EL (cell line): ENCODE measurements around the gene NFILZ.

ENCODE experiments used
- DNase-seq: peaks from one replicate; pipeline ENCODE4 v3.0.0-alpha.2; 2016

Gene NFILZ, protein sequence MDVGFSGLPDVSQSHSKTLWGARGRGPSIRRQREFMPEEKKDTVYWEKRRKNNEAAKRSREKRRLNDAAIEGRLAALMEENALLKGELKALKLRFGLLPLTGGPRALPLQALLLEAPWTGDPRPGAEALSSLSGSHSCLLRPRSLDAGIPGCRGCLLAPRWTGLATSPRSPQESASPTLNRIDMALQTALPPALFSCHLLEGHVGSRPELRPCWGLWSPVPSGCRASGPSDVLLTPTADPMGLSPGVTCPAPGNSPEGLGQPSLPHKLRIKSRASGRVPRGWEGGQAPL

DNA sequence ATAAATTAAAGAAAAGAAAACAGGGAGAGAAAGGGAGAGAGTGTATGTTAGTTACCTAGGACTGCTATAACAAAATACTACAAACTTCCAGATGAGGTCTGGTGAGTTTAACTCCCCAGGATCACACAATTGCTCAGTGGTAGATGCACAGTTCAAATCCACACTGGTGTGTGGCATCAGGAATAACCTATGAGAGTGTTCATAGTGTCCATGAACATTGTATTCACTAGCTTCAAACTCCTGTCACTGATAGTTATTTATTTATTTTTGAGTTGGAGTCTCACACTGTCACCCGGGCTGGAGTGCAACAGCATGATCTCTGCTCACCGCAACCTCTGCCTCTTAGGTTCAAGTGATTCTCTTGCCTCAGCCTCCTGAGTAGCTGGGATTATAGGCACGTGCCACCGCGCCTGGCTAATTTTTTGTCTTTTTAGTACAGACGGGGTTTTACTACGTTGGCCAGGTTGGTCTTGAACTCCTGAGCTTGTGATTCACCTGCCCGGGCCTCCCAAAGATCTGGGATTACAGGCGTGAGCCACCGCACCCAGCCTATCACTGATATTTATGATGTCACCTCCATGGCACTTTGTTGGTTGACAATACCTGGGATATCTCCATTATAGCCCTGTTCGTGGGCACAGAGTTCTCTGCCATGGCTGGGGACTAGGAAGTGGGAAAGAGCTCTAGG, at the start of gene NFILZ:
TSS of gene NFILZ (plus strand) at position 638 of the 688 bp plus-strand sequence. CDS start 46,133 bp downstream, outside the sequence.
- DNase-seq, result no peak

DNA sequence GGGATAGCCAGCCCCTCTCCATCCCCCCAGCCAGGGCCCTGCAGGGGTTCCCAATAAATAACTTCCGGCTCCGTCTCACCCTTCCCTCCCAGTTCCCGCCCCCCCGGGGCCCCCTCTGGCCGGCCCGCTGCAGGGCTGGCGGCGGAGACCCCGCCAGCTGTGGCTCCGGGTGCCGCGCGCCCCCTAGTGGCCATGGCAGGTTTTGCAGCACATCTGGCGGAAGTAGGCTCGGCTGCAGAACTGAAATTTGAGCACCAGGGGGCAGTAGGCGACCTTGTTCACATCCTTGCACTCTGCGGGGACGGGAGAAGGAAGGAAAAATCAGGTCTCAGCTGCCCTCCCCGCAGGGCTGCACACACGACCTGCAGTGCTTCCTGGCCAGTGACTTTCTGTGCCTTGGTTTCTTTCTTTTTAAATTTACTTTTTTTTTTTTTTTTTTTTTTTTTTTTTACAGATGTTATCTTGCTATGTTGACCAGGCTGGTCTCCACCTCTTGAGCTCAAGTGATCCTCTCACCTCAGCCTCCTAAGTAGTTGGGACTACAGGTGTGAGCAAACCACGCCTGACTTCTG, 49.6 kb upstream of the NFILZ start:
- DNase-seq, result peak; percentile 74

DNA sequence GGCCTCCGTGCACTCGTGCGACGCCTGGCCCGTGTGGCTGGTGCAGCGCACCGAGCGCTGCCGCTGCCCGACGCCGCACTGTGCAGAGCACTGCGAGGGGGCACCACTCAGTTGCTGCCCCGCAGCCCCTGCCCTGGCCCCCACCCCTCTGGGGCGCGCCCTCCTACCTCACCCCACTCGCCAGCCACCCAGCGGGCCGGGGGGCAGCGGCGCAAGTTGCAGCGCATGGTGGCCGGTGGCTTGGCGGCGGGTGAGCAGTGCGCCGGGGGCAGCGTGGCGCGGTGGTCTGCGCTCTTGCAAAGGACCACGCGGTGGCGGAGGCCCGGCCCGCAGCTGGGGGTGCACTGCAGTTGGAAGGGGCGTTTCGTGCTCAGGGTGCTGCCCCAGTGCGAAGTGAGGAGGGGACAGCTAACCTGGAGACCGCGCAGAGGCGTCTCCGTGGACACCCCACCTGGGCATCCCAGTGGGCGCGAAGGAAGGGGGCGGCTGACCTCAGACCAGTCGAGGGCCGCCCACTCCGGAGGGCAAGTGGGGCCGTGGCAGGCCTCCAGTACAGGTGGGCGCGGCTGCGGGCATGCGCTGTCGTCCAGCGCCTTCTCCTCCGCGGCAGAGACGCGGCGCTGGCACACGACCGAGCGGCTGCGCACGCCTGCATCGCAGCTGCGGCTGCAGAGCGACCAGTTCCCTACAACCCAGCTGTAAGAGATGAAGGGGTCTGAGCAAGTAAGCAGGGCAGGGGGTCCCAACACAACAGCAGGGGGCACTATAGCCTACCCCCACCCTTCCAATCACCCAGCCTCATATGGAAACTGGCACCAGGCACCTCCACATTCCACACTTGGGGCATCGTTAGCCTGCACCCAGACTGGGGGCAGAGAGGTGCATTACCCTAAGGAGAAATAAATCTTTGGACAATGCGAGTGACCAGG, 45.2 kb upstream of the NFILZ start:
- DNase-seq, result no peak

DNA sequence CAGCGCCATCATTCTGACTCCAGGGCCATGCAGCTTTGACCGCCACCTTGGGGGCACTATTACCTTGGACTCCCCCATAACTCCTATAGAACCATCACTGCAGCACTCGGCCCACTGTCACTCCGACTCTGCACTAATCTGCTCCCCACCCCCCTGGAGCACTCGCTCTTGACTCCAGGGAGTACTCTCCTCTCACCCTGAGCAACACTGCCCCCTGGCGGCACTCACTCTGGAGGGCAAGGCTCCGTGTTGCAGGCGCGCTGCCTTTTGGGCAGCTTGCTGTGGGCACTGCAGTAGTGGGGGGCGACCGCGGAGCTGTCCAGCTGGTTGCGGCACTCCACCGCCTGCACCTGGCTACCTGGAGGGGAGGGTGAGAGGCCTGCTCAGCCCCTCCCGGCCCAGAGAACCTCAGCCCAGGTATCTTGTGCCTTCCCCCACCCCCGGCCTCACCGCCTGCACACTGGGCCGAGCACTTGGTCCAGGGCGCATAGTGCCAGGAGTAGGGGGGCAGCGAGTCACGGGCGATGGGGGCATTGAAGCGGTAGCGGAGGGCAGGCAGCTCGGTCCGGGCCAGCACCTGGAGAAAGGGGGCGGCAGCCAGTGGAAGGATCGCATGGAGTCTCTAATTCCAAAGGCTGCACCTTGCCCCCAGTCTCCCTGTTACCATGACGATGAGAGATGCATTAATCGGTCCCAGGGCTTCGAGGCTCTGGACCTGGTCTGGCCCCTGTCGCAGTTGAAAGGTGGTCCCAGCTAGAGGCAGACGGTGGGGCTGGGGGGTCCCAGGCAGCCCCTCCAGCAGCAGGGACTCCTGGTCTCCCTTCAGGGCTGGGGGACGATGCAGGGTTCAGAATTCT, 44.3 kb upstream of the NFILZ start:
- DNase-seq, result peak; percentile 37

DNA sequence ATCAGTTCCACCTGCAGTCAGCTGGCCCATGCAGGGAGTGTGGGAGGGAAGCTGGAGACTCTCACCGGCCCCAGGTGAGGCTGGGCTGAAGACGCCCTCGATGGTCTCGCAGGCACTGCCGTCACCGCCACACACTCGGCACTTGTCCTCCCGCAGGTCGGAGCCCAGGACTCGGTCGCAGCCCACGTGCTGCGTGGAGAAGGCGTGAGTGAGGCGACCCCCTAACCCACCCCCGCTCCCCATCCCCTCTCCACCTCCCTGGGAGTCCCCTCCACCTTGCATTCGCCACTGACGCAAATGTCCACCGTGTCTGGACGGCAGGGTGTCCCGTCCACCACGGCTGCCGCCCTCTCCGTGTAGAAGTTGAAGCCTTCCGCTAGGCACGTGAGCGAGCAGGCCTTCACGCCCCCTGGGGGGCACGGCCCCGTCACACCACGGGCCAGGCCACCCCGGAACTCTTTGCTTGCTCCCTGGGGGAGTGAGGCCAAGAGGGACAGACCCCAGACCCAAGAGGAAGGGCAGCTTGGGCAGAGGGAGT, 41.2 kb upstream of the NFILZ start:
- DNase-seq, result no peak

DNA sequence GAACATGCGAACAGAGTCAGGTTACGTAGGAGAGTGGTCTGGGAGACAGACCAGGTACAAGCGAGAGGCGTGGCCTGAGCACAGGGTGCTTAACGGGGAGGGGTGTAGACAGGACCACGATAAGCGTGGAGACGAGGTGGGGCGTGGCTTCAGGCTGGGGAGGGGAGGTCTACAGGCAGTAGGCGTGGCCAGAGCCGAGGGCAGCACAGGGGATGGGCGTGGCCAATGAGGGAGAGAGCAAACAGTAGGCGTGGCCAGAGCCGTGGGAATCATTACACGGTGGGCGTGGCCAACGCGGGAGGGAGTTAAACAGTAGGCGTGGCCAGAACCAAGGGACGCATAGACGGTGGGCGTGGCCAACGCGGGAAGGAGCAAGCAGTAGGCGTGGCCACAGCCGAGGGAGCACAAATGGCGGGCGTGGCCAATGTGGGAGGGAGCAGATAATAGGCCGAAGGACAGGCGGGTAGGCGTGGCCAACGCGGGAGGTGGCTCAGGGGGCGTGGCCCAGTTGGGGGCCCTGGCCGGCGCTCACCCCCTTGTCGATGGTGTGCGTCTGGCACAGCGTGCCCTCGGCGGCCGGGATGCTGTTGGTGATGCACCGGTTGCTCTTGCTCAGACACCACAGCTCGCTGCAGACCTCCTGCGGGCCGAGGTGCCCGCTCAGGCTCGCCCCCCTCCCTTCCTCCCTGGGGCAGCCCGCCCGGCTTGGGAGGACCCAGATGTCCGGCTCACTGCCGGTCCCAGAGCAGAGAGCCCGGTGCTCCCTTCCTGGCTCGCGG, 38.0 kb upstream of the NFILZ start:
- DNase-seq, result peak; percentile 70

DNA sequence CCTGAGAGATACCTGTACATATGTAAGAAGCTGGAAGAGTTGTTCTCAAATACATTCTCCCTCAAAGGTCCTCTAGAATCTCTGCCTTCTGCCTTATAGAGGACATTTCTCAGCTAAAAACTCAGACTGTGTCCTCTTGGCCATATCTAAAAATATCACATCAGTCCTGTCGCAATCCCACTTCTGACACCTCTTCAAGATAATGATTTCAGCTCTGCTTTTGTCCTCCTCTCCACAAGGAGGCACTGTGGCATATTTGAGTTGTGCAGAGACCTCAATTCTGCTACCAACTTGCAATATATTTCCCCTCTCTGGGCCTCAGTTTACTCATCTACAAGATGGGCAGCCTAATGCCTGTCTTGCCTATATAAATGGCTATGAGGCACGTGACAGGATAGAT, 36.5 kb upstream of the NFILZ start:
- DNase-seq, result no peak

DNA sequence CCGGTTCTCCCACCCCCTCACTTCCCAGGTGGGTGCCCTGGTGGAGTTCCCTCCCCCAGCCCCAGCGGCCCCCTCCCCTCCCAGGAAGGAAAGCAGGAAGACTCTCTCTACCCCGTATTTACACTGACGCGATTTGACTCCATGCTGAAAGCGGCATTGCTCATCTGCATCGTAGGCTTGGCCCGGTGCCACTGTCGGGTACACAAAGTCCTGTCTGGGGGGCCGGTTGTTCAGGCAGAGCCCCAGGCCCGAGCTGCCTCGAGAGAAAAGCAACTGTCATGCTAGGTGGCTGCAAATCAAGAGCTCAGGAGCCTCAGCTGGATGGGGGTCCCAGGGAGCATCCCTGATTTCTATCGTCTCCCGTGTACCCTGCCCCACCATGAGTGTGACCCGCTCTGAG, 34.8 kb upstream of the NFILZ start:
- no peak for DNase-seq

DNA sequence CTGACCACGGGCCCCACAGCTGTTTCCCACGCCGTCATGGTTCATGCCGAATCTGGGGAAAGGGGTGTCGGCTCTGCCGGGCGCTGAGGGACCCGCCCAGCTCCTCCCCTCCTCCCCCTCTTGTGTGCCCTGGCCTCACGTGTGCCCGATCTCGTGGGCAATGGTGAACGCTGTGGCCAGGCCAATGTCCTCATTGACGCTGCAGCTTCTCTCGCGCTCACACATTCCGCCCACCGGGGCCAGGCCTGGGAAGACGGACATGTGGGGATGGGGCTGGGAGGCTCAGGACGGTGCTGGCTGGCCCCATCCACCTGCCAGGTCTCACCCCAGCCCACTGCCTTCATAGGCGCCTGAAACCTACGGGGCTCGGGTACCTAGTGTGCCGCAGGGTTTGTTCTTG, 34.3 kb upstream of the NFILZ start:
- DNase-seq, result no peak

DNA sequence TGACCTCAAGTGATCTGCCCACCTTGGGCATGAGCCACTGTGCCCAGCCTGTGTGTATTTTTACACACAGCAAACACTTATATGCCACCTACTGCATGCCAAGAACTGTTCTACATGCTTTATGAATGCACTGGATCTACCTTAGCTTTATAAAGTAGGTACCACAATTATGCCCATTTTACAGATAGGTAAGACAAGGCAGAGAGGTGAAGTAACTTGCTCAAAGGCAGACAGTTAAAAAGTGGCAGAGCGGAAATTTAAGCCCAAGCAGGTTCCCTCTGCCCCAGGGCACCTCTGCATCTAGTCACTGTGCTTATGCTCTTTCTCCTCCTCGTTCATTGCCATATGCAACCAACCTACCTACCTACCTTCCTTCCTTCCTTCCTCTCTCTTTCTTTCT, 30.4 kb upstream of the NFILZ start:
- DNase-seq, result no peak

DNA sequence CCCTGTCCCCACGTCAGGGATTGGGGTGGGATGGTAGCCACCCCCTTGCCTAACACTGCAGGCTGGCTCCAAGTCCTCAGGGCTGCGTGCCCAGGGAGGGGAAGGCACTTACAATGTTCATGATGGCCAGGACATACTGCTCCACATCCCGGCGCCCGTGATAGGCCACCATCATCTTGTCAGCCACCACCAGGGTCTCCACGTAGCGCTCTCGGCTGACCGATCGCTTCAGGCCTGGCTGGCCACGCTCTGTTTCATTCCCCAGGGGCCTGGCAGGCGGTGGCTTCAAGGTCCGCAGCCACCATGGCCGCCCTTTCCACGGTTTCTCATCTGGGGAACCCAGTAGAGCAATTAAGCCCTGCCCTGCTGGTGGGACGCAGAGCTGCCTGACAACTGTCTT, 29.6 kb upstream of the NFILZ start:
- DNase-seq, result no peak

DNA sequence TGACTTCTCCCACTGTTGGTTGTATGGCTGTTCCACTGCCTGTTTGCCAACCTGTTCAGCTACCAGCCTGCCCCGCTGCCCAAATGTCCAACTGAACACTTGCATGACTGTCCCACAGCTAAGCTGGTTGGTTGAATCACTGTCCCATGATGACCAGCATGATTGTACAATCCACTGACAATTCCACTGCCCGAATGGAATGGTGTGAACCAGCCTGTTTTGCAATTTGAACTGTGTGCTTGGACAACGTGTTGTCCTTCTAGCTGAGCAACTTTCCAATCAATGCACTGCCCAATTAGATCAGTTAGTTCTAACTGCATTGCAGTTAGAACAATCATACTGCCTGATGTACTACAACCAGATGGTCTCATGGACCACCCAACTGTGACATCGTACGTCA, 28.6 kb upstream of the NFILZ start:
- no peak for DNase-seq

DNA sequence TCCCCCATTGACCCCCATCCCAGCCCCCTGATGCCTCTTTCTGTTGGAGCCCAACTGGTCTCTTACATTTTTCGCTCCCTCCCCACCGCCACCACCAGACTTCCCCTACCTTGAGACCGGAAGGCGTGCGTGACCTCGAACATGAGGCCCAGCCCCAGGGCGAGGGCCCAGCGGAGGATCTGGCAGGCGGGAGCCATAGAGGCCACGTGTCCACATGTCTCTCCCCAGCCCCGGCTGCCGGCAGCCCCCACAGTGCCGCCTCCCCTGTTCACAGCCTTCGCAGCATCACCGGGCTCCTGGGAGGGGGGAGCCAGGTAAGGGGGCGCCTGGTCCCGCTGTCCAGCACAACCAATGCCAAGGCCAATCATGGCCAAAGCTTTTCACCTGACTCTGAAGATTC, 24.9 kb upstream of the NFILZ start:
- DNase-seq, result no peak

DNA sequence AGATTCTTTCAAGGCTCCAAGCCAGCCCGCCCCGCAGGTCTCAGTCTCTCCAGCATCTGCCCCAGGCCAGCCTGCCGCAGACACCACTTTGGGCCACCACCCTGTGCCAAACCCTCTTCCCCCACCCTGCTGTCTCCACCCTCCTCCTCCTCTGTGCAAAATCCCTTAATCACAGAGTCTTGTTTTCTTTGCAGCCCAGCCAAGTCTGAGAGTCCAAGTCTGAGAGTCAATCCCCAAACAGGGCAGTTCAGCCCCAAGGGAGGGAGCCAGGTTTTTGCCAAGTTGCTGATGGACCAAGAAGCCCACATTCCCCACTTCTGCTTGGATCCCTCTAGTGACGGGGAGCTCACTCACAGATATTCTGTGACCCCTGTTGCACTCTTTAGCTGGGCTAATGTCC, 23.0 kb upstream of the NFILZ start:
- DNase-seq, result no peak

DNA sequence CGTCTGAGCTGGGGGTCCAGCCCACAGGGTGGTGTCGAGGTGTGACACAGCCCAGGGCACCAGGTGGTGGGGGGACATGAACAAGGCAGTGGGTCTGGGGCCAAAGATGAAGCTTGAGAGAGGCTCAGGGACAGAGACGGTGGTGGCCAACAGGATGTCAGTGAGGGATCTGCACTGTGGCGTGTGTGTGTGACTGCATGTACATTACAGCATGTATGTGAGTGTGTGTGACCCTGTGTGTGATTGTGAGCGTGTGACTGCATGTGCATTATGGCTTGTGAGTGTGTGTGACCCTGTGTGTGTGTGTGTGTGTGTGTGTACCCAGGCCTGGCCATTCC, 21.5 kb upstream of the NFILZ start:
- no peak for DNase-seq

DNA sequence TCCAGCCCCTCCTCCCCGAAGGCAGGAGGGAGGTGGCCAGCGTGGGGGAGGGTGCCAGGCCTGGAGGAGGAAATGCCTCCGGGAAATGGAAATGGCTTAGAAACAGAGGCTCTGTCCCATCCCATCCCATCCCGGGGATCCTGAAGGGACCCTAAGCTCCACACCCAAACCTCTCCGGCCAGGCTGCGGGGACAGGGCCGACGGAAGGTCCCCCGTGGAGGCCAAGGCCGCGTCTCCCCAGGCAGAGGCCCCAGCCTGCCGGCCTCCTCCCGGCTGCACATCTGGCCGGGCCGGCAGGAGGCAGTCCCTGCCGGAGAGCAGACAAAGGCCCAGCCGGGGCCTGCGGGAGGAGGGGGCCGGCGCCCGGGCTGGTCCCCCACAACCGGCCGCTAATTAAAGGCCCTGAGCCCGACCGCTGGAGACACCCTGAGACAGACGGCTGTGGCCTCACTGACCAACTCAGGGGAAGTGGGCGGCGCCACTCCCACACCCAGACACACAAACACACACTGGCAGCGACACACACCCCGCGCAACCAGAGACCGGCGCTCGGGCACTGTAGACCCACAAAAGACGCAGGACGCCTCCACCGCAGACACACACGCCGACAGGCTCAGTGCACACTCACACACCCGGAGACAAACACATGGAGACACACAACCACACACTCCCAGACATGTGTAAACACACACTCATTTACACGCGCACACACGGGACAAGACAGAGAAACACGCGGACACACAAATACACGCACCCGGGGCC, 21.0 kb upstream of the NFILZ start:
- DNase-seq, result peak; percentile 40

DNA sequence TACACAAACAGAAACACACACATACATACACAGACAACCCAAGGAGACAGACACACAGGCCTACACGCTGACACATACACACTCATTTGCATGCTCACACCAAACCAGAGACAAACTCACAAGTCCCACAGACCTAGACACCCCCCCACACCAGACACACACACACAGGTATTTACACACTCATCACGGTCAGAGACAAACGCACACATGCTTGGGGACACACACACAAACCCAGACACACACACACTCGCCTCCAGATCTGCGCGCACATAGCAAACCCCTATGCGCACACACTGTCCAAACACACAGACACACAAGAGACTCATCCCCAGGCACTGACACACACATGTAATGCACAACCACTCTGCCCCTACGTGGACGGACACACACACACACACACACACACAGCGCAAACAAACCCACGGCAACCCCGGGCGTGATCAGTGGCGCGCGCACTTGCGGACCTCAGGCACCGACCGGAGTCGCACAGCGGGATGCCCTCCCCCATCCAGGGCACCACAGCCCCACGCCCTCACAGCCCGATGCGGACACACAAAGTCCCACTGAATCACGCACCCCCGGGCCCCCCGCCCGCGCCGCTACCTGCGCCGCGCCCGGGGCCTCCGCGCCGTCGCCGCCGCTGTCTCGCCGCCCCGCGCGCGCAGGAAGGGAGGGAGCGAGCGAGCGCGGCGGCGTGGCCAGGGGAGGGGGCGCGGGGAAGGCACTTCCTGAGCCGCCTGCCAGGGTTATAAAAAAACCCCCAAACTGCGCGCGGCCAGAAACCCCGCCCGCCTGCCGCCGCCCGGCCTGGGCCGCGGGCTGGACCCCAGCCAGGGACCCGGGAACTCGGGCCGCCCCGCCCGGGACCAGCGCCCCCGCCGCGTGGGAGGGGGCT, 20.1 kb upstream of the NFILZ start, which contains the start of gene ADAMTS10:
TSS of gene ADAMTS10 (minus strand) at position 675 of the 895 bp plus-strand sequence. CDS start 5,005 bp downstream, outside the sequence.
- DNase-seq, result peak; percentile 18

DNA sequence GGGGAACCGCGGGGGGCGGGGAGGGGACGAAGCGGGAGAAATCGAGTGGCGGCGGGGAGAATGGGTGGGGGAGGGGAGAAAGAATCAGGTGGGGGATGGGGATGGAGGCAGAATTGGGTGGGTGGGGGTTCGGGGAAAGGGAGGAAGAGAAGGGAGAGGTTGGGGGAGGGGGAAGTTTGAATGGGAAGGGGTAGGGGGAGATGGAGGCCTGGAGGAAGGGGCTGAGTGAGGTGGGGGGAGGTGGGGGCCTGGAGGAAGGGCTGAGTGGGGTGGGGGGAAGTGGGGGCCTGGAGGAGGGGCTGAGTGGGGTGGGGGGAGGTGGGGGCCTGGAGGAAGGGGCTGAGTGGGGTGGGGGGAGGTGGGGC, 19.5 kb upstream of the NFILZ start:
- DNase-seq, result no peak

DNA sequence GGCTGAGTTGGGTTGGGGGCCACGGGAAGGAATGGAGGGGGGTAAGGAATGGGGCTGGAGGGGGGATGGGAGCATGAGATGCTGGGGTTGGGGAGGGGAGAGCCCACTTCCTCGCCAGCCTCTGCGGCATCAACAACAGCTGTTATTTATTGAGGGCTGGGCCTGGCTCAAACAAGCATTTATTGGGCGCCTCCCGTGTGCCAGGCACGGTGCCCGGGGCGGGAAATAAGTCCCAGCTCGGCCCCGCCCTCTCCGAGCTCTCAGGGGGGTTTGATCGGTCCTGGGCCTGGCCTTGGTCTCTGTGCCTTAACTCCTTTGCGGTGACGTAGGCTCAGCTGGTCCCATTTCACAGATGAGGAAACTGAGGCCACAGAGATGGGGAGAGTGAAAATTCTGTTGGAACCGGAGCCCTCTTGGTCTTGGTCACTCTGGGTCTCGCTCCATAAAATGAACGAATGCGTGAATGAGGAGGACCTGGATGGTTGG, 19.0 kb upstream of the NFILZ start:
- no peak for DNase-seq
